ENCODE data around the gene TAF3. TPM values are rescaled to one million over a fixed set of nuclear protein-coding genes. Genes with fewer than 3 reads are reported as not detected.

The TAF3 gene
- total RNA-seq, 2 donors from 2014 or later: 7.2 to 8.2 TPM

DNA sequence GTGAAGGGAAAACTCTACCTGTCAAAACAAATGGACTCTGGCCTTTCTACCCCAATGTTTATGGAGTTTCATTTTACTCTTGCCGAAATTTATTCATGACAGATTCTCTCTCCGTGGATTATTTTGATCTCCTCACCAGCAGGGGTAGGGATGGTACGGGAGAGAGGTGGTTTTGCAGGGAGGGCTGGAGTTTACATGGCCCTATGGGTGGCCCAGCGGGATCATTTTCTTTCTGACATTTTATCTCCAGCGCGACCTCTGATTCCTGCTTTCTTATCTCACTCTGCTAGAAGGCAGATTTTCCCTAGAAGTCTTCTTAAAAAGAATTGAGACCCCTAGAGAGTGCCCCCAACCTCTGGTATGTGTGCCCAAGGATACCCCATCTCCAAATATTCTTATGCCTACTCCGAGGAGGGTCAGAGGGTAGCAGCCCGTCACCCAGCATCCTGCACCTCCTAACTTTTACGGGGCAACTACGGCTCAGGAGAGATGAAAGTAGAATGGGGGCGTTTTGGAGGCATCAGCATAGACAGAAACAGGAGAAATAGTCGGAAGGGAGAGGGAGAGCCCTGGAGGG, 226.1 kb downstream of the TAF3 start:
- no peak overlapping the region for H3K27ac ChIP-seq
- DNase-seq (ENCODE audit: low spot score) (no peak), ATAC-seq (ENCODE audit: insufficient number of reproducible peaks, low FRiP score, low read depth) (no peak)
- TF ChIP-seq CTCF (IDR thresholded peaks at IDR 0.05): no peak
- H3K4me3 ChIP-seq: peak overlapping the region; percentile 67
- H3K36me3 ChIP-seq: no peaks in the 10 kb centered on the region
- H3K4me1 ChIP-seq (ENCODE audit: control insufficient read depth in 1 of 2, low read depth in 2 of 2): peaks cover 7 to 22% of the 10 kb centered on the region in 2 donors
- no peaks in the 10 kb centered on the region for H3K9me3 ChIP-seq
- peaks cover 37% of the 10 kb centered on the region for H3K27me3 ChIP-seq (replicated peaks; ENCODE audit: insufficient read depth)

- no peaks in the 10 kb centered on the region for H3K36me3 ChIP-seq
- no peak for TF ChIP-seq CTCF (IDR thresholded peaks at IDR 0.05)
- ATAC-seq (ENCODE audit: insufficient number of reproducible peaks, low FRiP score, low read depth): no peak
- peaks cover 14 to 29% of the 10 kb centered on the region in 2 donors for H3K4me1 ChIP-seq (ENCODE audit: control insufficient read depth in 1 of 2, low read depth in 2 of 2)
- DNase-seq (ENCODE audit: low spot score): no peak
- no peaks in the 10 kb centered on the region for H3K9me3 ChIP-seq
- peaks cover 32% of the 10 kb centered on the region for H3K27me3 ChIP-seq (replicated peaks; ENCODE audit: insufficient read depth)
- no peak overlapping the region for H3K27ac ChIP-seq
- H3K4me3 ChIP-seq: peak overlapping the region; percentile 67
Observed at GRCh38 chr10:8044908-8045725, 226.8 kb downstream of the TAF3 start.

DNA sequence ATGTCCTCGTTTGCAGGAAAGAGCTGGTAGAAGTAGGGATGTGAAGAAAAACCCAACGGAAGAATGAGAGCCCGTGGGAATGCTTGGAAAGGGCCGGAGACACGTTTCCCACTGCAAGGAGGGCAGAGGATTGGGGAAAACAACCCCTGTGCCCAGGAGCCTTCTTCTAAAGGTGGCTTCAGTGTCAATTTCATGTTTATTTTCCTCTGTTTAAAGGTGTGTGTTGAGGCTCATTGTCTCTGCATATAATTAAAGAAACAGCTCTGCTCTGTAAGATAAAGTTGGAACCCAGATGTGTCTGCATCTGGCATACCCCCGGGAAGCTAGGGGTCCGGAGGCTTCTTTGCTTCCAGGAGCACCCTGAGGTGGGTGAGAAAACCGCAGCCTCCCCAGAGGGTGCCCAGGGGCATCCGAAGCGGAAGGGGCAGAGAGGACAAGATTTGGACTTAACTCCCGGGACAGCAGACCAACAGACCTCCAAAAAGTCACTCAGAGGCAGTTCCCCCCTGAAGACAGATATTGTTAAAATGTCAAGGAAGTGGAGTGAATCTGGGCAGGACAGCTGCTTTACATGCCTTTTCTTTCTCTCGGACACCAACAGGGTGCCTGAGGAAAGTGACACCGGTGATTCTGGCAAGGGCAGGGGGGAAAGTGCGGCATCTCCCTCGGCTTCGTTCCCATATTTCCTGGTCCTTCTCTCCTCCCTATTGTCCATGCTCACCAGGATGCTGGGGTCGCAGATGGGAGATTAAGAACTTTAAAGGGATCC, 227.6 kb downstream of the TAF3 start:
- peaks cover 33% of the 10 kb centered on the region for H3K27me3 ChIP-seq (replicated peaks; ENCODE audit: insufficient read depth)
- DNase-seq (ENCODE audit: low spot score) (no peak), ATAC-seq (ENCODE audit: insufficient number of reproducible peaks, low FRiP score, low read depth) (no peak)
- H3K4me3 ChIP-seq: peak overlapping the region; percentile 67
- H3K4me1 ChIP-seq (ENCODE audit: control insufficient read depth in 1 of 2, low read depth in 2 of 2): peaks cover 21 to 37% of the 10 kb centered on the region in 2 donors
- H3K9me3 ChIP-seq: no peaks in the 10 kb centered on the region
- H3K36me3 ChIP-seq: no peaks in the 10 kb centered on the region
- no peak for TF ChIP-seq CTCF (IDR thresholded peaks at IDR 0.05)
- no peak overlapping the region for H3K27ac ChIP-seq

- Histone ChIP-seq H3K9me3 (no peaks in the 10 kb centered on the region), H3K4me3 (no peak overlapping the region), H3K36me3 (no peaks in the 10 kb centered on the region), H3K4me1 (ENCODE audit: control insufficient read depth in 1 of 2, low read depth in 2 of 2) (peaks cover 21 to 53% of the 10 kb centered on the region in 2 donors), H3K27ac (no peak overlapping the region), H3K27me3 (replicated peaks; ENCODE audit: insufficient read depth) (peaks cover 37% of the 10 kb centered on the region)
- DNase-seq (ENCODE audit: low spot score): no peak
- ATAC-seq (ENCODE audit: insufficient number of reproducible peaks, low FRiP score, low read depth): no peak
- no peak for TF ChIP-seq CTCF (IDR thresholded peaks at IDR 0.05)
Observed at GRCh38 chr10:8047452-8048280, 229.4 kb downstream of the TAF3 start.
